Neural progenitor cell (in vitro differentiated cells): ENCODE measurements around the gene S100A10.

Source experiments
- CTCF ChIP-seq: fragments of 200-600 bp; sonication (generic); IDR thresholded peaks from 2 replicates; pipeline ENCODE4 v1.5.1; 2017; ENCODE audit warnings: antibody characterized with exemption, mild to moderate bottlenecking
- EZH2 ChIP-seq: fragments of 200-600 bp; sonication (generic); IDR thresholded peaks from 2 replicates; pipeline ENCODE4 v1.6.1; 2017; ENCODE audit warnings: antibody characterized with exemption, mild to moderate bottlenecking, moderate library complexity
- EZH2phosphoT487 ChIP-seq: fragments of 200-600 bp; sonication (generic); IDR thresholded peaks from 2 replicates; pipeline ENCODE4 v1.6.1; 2017; ENCODE audit warnings: antibody characterized with exemption

- TF ChIP-seq CTCF (no peak), EZH2 (no peak), EZH2phosphoT487 (no peak)
Measured at GRCh38 chr1:151943591-151943990, 50.1 kb downstream of the S100A10 start.
